Gastroesophageal sphincter (tissue), 3 donors: ENCODE results near the gene COL28A1.

Experiments
- CTCF ChIP-seq, 4 experiments: fragments of 200-600 bp in 2 of 4; fragments of 450-650 bp in 2 of 4; sonication (generic) in 1 of 4; IDR thresholded peaks; one replicate each; pipeline ENCODE4 v1.5.1; 2017 to 2019; ENCODE audit warnings: antibody characterized with exemption in 4 of 4, mild to moderate bottlenecking in 2 of 4, moderate library complexity in 2 of 4
- POLR2A ChIP-seq, 2 donors: fragments of 450-650 bp; IDR thresholded peaks; one replicate each; pipeline ENCODE4 v1.6.1; 2017; ENCODE audit warnings: antibody characterized with exemption in 2 of 2, mild to moderate bottlenecking in 2 of 2, moderate library complexity in 1 of 2
- POLR2AphosphoS5 ChIP-seq: sonication (generic); formaldehyde crosslinking; IDR thresholded peaks from one replicate; pipeline ENCODE4 v1.6.1; 2017; ENCODE audit warnings: antibody characterized with exemption

GRCh38 chr7:7522421-7522820 lies 13.3 kb downstream of the COL28A1 start:
- TF ChIP-seq CTCF (IDR thresholded peaks at IDR 0.05) (no peak), POLR2AphosphoS5 (no peak), POLR2A (IDR thresholded peaks at IDR 0.05) (no peak)
